ENCODE data around the gene ABCD1.
"Not testable (repeated sequence)": the region's sequence is repeated elsewhere in the genome, so short reads cannot be mapped to it uniquely, and the experiment has no call there.

The ABCD1 gene

DNA sequence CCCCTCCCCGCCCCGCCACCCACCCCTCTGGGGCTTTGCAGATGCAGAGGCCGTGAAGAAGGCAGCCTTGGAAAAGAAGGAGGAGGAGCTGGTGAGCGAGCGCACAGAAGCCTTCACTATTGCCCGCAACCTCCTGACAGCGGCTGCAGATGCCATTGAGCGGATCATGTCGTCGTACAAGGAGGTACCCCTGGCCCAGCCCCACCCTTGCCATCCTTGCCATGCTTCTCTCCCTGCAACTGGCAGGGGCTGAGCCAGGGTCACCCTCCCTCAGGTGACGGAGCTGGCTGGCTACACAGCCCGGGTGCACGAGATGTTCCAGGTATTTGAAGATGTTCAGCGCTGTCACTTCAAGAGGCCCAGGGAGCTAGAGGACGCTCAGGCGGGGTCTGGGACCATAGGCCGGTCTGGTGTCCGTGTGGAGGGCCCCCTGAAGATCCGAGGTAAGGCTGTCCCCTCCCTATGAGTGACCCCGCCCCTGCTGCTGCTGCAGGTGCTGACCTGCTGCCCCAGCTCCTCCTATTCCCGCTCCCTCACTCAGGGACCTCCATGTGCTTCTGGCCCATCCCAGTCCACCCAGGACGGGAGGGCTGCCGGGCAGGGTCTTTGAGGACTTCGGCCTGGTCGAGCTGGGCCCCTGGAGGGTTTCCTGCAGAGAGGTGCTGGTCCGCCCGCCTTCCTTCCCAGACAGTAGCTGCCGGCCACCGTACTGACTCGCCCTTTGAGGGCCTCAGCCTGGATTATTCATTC is 11.6 kb downstream of the ABCD1 start:
- no peak for DNase-seq

DNA sequence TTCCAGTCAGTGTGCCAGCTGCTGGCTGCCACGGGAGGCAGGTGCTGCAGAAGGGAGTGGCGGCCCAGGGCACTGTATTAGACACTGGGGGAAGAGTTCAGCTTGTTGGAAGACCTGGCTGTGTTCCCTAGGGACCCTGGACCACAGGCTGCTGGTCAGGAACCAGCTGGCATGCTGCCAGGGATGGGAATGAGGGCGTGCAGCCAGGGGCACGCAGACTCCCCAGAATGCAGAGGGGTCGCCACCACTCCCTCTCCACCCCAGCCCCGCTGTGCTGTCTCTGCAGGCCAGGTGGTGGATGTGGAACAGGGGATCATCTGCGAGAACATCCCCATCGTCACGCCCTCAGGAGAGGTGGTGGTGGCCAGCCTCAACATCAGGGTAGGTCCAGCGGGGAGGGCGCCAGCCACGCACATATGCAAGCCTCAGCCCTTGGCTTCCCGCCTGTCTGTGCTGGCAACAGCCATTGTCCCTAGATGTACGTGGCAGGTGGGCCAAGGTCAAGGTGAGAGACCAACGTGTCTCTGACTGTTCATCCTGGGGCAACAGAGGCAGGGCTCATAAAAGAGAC is 12.3 kb downstream of the ABCD1 start:
- no peak for DNase-seq

DNA sequence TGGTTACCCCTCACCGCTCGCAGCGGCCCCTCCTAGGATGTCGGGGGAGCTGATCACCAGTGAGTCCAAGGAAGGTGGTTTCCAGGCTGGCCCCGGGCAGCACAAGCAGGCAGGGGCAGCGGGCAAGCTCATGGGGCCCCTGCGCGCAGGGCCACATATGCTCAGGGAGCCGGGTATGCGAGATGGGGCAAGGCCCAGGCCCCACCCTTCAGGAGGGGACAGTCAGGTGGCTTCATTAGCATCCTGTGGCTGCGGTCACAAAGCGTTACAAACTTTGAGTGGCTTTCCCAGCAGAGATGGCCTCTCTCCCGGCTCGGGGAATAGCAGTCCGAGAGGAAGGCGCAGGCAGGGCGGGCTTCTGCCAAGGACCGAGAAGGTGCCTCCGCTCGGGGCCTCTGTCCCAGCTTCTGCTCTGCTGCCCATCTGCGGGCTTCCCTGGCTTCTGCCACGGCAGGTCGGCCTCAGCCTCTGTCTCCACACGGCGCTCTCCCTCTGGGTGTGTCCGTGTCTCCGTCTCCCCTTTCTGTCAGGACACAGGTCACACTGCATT is 13.5 kb downstream of the ABCD1 start:
- DNase-seq, result no peak

DNA sequence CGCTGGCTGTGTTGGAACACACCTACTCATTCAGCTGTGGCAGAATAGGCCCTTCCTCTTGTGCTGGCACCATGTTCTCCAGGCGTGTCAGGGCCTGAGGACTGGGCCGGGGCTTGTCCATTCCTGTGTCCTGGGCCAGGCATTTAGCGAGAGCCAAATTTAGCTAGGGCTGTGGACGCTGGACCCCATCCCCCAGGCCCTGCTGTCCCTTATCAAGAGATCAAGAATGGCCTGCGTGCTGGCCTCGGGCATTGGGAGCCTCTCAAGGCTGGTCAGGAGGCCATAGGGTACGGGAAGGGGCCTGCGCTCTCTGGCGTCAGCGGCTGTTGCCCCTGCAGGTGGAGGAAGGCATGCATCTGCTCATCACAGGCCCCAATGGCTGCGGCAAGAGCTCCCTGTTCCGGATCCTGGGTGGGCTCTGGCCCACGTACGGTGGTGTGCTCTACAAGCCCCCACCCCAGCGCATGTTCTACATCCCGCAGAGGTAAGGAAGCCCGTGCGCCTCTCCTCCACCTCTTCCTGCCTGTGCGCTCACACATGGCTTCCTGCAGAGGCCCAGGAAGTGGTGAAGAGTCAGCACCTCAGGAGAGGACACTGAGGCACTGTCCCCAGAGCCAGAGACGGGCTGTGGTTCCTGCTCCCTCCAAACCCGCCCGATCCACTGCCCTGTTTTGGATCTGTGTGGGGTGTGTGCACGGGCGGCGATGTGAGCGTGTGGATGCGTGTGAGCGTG is 15.3 kb downstream of the ABCD1 start:
- DNase-seq, result no peak

DNA sequence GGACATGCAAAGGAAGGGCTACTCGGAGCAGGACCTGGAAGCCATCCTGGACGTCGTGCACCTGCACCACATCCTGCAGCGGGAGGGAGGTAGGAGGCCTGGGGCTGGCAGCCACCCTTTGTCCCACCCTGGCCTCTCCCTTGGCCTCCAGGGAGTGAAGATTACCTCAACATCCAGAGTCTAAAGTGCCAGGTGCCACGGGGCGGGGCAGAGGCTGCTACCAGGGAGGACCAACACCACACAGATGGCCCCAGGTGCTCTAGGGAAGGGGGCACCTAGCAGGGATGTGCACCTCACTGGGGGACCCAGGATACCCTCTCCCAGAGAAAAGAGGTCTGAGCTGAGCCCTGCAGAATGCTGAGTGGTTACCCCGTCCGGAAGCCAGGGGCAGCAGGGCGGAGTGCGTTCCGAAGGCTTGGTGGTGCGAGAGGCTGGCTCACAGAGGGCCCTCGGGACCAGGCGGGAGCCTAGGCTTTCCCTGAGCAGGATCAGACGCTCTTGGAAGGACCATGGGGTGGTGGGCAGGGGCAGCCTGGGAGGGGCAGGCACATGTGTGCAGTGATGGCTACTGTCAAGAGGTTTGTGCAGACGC is 16.1 kb downstream of the ABCD1 start:
- no peak for DNase-seq

DNA sequence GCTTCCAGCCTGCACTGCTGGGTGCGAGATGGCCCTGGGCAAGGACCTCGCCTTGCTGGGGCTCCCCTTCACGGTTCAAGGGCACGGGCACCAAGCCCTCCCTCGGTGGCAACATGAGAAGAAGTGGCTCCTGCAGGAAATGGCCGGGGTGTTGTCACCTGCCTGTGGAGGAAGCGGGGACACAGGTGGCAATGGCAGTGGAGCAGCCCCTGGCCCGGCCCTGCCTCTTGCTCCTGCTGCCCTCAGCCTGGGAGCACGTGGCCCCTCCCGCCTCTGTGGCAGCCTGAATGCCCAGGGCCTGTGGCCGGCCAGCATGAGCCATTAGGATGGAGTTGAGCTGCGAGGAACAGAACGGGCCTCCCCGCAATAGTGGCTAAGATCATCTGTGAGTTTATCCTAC is 16.8 kb downstream of the ABCD1 start:
- no peak for DNase-seq

DNA sequence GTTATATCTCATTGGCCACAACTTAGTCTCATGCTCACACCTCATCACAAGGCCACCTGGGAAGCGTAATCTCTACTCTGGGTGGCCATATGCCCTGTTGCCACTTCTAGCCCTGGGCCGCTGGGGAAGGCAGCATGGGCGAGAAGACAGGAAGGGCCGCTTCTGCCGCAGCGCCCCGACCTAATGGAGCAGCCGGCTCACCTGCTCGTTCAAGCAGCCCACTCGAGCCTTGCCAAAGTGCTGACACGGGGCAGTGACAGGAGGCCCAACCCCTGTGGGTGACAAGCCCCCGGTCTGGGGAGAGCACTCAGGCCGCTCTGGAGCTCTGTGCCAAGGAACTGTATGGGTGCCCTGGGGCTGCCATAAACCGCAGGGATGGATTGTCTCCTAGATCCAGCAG is 17.5 kb downstream of the ABCD1 start:
- DNase-seq, result not testable (repeated sequence)

DNA sequence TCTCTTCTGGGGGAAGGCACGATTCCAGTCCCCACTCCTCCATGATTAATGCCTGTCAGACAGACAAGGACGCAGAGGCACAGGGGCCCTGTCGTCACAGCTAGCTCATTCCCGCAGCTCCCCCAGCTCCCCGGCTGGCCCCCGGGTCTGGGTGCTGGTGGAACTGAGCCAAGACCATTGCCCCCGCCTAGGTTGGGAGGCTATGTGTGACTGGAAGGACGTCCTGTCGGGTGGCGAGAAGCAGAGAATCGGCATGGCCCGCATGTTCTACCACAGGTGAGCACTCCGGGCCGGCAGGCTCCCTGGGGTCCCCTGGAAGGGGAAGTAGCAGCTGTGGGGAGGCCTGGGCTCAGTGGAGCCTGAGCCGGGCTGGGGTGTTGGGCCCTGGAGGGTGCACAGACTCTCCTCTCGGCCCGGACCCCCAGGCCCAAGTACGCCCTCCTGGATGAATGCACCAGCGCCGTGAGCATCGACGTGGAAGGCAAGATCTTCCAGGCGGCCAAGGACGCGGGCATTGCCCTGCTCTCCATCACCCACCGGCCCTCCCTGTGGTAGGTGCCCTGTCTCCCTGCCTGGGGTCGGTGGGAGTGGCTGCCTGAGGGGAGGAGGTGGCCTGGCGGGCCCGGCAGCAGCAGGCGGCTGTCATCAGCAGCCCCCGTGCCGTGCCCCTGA is 18.3 kb downstream of the ABCD1 start:
- DNase-seq, result not testable (repeated sequence)

DNA sequence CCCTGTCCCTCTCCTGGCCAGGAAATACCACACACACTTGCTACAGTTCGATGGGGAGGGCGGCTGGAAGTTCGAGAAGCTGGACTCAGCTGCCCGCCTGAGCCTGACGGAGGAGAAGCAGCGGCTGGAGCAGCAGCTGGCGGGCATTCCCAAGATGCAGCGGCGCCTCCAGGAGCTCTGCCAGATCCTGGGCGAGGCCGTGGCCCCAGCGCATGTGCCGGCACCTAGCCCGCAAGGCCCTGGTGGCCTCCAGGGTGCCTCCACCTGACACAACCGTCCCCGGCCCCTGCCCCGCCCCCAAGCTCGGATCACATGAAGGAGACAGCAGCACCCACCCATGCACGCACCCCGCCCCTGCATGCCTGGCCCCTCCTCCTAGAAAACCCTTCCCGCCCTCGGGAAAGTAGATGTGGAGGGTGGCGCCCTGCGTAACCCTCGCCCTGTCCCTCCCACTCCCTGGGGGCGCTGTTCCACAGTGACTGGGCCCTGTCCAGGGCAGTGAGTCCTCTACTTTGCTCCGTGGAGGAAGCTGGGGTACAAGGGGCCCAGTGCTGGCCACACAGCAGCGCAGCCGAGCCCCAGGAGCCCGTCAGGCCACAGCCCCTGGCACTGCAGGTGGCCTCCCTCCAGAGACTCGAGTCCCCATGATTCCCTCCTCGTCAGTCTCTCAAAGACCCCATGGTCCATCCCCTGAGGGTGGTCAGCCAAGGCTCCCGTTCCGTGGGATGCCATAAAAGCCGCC is 19.0 kb downstream of the ABCD1 start:
- DNase-seq, result not testable (repeated sequence)

DNA sequence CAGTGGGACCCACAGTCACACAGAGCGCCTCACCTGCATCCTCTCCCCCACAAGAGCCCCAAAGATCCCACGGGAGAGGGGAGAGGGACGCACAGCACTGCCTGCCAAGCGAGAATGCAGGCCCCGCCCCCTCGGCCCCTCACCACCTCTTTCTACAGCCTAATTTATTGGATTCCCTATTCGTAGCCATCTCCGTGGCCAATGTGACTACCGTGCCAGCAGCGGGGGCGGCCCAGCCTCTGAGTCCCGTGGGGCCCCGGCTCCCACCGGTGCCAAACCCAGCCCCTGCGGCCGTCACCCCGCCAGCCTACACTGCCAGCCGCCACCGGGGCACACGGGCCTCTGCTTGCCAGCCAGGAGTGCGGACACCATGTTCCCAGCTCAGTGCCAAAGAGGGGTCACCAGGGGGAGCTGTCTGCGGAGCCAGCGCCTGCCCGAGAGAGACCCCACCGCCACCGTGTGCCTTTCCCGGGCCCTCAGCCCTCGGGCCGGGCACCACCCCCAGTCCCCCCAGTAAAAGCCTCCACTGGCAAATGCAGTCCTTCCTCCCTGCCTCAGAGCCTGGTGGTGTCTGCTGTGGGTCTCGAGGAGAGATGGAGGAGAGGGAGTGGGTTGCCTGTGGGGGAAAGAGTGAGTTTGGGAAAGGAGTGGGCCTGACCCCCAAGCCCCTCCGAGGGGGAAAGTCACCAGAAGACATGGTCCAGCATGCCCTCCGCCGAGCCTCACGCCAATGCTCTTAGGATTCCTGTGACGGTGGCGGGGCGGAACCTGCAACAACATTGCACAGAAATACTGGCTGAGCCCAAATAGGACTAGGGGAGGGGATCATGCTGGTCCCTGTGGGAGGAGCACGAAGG is 19.8 kb downstream of the ABCD1 start:
- DNase-seq, result no peak

DNA sequence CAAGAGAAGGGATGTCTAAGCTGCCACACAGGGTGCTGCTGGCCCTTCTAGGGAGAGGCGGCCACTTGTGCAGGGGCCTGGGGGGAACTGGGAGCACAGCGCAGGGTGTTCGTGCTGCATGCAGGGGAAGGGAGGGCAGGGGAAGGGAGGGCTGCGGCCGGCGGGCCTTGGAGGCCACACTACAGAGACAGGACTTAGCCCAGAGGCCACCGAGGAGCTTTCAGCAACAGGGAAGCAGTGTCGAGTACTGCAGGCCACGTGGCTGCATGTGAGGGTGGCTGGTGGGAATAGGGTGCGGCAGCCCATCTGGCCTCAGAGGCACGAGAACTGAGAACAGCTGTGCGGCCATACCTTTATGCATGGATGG is 20.4 kb downstream of the ABCD1 start:
- DNase-seq, result not testable (repeated sequence)

DNA sequence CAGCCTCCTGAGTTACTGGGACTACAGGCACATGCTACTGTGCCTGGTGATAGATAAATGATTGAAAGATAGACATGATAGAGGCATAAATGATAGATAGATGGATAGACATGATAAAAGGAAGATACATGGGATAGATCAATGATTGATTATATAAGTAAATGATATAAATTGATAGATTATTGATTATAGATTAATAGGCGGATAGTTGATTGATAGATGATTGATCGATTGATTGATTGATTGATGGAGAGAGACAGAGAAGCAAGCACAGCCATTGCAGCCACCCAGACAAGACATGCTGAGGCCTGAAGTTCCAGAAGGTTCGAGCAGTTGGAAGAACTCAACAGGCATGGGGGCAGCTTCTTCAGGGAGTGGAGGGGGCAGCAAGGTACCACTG is 21.7 kb downstream of the ABCD1 start:
- DNase-seq, result no peak

DNA sequence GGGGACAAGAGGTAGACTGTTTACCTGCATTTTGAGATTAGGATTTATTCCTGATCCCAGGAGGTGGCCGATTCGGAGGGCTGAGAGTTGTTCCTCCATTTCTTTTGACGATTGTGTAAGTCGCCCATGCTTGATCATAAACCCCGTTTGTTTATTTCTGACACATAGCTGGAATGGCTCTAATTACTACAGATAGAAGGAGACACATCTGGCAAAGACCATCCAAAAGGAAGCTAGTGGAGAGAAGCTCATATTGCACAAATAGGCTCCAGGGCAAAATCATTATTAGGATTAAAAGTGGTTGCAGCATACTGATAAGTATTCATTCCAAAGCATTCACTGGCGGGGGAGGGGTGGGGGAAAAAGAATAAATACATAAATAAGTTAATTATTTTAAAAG is 22.3 kb downstream of the ABCD1 start:
- not testable (repeated sequence) for DNase-seq

DNA sequence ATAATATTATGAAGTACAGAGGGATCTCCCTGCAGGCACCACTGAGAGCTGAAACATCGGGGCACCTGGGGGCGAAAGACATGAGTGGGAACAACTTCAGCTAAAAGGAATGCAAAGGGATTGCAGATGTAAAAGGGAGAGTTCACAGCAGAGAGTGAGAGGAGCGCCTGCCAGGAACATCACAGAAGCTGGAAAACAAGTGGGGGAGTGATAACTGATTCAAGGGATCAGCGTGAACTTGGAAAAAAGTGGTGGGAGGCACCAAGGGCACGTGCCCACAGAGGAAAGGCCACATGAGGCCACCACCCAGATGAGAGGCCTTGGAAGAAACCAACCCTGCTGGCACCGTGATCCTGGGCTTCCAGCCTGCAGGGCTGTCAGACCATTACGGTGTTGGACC is 24.4 kb downstream of the ABCD1 start:
- not testable (repeated sequence) for DNase-seq

DNA sequence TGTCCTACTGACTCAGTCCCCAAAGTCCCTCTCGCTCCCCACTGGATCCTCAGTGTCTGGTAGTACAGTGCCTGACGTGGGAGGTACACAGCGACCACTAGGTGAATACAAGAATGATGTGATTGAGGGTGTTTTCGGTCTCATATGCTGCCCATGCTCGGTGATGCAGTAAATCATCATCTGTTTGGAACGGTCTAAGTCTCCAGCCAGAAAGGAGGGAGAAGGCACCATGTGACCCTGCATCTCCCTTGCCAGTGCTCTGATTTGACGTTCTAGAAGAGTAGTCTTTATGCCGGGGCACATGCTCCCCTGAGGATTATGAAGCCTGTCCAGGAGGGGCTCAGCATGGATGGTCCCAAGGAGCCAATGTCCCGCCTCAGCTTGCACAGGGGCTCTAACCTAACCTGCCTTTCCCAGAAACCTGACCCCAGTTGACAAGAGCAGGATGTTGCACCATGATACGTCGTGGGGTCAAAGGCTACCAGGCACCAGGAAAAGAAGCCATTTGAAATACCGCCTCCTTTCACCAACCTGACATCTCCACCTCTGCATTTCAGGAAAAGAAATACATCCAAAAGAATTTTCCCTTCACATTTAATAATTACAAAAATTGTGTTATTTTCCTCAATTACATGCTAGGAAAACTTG is 25.6 kb downstream of the ABCD1 start:
- no peak for DNase-seq

DNA sequence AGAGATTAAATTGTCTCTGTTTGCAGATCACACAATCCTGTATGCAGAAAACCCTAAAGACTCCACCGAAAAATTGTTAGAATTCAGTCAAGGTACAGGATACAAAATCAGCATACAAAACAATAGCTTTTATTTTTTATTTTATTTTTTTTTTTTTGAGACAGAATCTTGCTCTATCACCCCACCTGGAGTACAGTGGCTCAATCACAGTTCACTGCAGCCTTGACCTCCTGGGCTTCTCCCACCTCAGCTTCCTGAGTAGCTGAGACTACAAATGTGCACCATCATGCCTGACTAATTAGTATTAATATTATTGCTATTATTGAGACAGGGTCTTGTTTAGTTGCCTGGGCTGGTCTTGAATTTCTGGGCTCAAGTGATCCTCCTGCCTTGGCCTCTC is 30.5 kb downstream of the ABCD1 start:
- no peak for DNase-seq

DNA sequence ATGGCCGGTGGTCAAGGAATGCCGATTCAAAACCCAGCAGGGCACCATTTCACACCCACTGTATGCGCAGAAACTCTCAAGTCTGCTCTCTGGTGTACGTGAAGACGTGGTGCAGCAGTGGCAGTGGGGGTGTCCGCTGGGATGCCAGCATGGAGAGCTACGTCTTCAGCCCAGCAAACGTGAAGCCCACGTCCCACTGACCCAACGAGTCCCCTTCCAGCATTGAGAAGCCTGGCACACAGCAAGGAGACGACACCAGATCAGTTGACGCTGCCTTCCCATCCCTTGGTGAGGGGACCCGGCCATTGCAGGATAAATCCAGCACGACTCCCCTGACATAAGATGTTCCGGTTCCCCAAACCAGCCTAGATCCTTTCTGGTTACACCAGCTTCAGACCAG is 37.2 kb downstream of the ABCD1 start:
- no peak for DNase-seq

DNA sequence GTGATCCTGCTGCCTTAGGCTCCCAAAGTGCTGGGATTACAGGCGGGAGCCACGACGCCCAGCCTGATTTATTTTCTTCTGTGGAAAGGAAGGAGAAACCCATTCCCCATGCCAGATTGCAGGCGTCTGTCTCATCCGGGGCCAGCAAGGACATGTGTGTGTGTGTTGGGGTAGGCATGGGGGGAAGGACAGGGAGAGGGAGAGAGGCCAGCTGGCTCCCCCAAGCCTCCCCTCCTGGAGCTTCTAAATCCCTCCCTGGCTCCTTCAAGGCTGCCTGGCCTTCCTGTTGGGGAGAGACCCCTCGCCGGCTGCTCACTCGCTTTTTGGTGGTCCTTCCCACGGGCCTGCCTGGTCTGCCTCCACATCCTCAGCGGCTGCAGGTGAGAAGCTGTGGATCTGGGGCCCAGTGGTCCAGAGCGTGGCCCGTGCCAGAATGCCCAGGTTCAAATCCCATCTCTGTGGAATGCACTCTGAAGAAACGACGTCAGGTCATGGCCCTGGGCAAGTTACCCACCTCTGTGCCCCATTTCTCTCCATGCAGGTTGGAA is 38.0 kb downstream of the ABCD1 start:
- no peak for DNase-seq

DNA sequence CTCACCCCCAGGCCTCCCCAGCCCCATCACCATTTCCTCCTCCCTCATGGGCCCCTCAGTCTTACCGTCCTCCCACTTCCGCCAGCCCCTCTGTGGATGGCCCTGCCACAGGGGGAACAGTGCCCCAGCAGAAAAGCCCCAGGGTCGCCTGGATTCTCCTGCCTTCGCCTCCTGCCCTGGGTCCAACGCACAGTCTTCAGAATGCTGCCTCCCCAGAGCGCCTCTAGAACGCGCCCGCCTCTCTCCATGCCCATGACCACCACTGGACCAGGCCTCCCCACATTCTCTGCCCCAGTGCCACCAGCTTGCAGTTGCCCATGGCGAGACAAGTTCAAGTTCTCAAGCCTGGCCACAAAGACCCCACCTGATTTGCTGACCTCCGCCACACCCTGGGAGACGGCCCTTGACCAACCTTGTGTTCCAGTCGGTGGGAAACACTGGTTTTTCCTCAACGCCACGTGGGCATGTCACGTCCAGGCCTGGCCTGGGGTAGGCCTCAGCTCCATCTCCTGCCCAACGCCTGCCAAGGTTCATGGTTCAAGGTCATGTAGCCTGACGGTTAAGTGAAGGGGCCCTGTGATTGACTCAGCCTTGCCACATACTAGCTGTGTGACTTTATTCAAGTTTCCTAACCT is 38.8 kb downstream of the ABCD1 start:
- DNase-seq, result no peak
